ENCODE data around the gene POC1A.

DNA sequence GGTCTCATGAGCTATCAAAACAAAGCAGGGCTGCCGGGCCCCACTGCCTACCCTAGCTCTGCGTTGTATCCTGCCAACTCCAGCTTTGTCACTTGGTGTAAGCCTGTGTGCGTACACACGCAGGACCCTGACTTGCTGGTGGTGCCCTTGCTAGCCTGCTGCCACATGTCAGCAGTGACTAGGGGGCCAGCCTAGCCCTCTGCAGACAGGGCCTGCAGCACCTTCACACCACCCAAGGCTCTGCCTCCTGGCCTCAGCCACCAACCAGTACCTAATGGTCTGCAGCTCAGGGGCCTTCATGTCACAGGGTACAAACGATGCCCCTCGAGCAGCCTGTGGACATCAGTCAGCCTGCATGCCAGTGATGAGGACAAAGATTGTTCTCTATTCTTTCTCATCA, 67.8 kb downstream of the POC1A start:
- TF ChIP-seq, protein P1, sequence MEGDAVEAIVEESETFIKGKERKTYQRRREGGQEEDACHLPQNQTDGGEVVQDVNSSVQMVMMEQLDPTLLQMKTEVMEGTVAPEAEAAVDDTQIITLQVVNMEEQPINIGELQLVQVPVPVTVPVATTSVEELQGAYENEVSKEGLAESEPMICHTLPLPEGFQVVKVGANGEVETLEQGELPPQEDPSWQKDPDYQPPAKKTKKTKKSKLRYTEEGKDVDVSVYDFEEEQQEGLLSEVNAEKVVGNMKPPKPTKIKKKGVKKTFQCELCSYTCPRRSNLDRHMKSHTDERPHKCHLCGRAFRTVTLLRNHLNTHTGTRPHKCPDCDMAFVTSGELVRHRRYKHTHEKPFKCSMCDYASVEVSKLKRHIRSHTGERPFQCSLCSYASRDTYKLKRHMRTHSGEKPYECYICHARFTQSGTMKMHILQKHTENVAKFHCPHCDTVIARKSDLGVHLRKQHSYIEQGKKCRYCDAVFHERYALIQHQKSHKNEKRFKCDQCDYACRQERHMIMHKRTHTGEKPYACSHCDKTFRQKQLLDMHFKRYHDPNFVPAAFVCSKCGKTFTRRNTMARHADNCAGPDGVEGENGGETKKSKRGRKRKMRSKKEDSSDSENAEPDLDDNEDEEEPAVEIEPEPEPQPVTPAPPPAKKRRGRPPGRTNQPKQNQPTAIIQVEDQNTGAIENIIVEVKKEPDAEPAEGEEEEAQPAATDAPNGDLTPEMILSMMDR (IDR thresholded peaks at IDR 0.05) = no peak
- no peak for TF ChIP-seq POLR2A (IDR thresholded peaks at IDR 0.05)

Measured in testis (tissue), 2 donors.